HFF-Myc (cell line): ENCODE measurements around the gene CORO2A.
"Not testable (repeated sequence)": the region's sequence is repeated elsewhere in the genome, so short reads cannot be mapped to it uniquely, and the experiment has no call there.

Experiments
- DNase-seq: peaks from one replicate; pipeline ENCODE4 v3.0.0-alpha.2; 2011; ENCODE audit warnings: low read depth; ENCODE audit errors: extremely low read depth
- H3K4me3 ChIP-seq: replicated peaks from 2 replicates; pipeline ENCODE4 v1.5.1; 2011; ENCODE audit warnings: low read depth, mild to moderate bottlenecking, control low read depth, low read length
- TF ChIP-seq, protein P1 (sequence below): IDR thresholded peaks from 2 replicates; pipeline ENCODE4 v1.5.1; 2012; ENCODE audit warnings: mild to moderate bottlenecking, low read depth, low read length, control low read depth; ENCODE audit errors: missing control alignments

The CORO2A gene

DNA sequence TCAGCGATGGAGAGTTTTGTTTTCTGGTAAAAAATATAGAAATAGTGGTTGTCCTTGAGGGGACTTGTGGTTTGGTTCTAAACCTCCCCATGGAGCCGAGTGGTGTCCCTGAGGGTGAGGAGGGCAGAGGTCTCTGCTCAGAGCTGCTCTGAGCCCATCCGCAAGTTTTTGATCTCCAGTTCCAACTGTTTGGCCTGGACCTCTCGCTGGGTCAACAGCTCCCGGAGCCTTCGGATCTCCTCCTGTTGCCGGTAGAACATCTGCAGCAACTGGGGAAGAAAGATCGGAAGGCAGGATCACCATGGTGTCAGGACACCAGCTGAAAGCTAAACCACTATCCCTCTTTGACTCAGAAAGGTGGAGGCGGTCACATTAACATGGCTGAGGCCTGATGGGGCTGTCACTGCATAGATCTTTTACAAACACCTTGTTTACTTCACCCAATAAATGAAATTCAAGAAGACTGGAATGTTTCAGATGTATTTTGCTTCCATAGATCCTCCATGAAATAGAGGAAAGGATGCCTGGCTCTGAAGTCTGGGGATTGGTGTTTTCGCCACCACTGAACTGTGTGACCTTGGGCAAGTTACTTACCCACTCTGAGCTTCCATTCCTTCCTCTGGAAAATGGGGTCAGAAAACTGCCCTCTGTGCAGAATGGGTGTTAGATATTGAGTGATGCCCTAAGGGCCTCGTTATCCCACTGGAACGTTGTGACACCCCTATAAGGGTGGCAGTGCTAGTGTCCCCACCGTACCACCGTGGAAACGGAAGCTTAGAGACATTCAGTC lies 67.6 kb downstream of the CORO2A start:
- TF ChIP-seq, protein P1, sequence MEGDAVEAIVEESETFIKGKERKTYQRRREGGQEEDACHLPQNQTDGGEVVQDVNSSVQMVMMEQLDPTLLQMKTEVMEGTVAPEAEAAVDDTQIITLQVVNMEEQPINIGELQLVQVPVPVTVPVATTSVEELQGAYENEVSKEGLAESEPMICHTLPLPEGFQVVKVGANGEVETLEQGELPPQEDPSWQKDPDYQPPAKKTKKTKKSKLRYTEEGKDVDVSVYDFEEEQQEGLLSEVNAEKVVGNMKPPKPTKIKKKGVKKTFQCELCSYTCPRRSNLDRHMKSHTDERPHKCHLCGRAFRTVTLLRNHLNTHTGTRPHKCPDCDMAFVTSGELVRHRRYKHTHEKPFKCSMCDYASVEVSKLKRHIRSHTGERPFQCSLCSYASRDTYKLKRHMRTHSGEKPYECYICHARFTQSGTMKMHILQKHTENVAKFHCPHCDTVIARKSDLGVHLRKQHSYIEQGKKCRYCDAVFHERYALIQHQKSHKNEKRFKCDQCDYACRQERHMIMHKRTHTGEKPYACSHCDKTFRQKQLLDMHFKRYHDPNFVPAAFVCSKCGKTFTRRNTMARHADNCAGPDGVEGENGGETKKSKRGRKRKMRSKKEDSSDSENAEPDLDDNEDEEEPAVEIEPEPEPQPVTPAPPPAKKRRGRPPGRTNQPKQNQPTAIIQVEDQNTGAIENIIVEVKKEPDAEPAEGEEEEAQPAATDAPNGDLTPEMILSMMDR = no peak
- no peak for DNase-seq
- H3K4me3 ChIP-seq = no peak overlapping the region

DNA sequence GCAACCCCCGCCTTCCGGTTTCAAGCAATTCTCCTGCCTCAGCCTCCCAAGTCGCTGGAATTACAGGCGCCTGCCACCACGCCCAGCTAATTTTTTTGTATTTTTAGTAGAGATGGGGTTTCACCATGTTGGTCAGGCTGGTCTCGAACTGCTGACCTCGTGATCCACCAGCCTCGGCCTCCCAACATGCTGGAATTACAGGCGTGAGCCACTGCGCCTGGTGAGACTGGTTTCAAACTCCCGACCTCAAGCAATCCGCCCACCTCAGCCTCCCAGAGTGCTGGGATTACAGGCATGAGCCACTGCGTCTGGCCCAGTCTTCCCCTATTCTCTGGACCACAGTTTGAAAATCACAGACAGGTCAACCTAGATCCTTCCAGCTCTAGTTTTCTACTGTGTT lies 68.3 kb downstream of the CORO2A start:
- not testable (repeated sequence) for DNase-seq, H3K4me3 ChIP-seq

DNA sequence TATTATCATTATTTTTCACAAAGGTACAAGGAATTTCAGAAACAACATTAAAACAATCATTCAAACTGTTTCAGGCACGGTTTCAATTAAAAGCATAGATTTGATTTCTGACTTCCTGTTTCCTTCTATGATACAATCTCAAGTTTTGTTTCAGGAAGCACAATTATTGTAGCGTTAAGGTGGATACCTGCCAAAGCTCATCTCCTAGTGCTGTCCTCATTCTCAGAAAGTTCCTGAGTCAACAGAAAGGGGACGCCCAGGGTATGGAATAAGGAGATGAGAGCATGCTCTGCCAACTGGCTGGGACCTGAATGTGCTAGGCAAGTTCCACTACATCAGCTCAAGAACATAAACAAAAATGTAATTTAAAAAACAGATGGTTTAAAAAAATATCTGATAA lies 71.4 kb downstream of the CORO2A start:
- no peak for DNase-seq
- TF ChIP-seq, protein P1 = no peak

DNA sequence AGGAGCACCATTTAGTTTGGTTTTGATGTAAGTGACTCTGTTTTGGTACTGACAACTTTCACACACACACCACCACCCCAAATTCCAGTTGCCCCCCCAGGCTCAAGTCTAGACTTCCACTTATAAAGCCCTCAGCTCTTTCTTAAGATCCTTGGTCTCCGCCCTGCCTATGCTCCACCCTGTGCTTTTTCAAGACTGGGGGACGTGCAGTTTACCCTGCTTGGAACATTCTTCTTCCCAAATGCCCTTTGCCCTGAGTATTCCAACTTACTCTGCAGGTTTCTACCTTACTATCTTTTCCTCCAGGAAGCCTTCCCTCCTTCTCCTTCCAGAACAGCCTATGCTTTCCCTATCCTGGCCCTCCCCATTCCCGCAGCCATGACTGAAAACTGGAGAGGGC lies 72.0 kb downstream of the CORO2A start:
- no peak for DNase-seq
- H3K4me3 ChIP-seq = no peak overlapping the region
- TF ChIP-seq, protein P1 = no peak

More for the DNA sequence above, 71.4 kb downstream of the CORO2A start:
- H3K4me3 ChIP-seq = no peak overlapping the region

DNA sequence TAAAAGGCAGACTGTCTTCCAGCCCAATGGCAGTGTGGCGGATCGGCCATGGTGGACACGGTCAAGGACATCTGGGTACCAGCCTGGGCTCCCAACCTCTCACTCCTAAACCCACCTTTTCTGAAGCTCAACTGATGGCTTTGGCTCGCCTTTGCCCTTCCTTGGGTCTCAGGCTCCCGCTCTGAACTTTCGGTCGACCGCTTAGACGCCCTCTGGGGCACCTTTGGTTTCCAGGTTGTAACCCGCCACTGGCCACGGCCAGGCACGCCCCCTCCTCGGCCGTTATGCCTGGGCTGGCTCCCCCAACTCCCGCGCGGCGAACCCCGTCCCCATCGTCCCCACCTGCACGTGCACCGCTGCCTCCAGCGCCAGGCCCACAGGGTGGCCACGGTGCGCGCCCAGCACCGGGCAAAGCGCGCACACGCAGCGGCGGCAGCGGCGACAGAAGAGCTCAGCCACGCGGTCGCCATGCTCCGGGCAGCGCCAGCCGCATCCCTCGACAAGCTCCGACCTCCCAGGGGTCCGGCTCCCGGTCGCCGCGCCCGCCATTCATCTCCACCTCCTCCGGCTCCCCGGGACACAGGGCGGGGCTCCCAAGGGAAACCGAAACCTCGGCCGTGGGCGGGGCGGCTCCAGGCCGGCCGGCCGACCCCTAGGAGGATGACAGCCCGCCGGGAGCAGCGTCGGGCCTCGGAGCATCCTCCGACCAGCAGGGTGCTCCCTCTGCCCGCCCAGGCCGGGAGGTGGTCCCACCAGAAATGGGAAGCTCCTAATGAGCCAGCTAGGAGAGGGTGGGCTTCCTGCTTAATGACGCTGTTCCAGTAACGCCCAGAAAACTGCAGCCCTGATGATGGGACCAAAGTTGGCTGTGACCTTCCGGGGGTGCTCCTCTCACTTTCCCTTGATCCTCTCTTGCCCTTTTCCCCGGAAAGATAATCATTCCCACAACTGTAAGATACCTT lies 73.5 kb downstream of the CORO2A start, which contains the start of gene TRIM14:
Gene TRIM14 (minus strand): TSS at position 583 of the 962 bp plus-strand sequence. CDS start 34 bp downstream, at position 549.
- DNase-seq = peak; percentile 32
- TF ChIP-seq, protein P1 = peak; percentile 27

DNA sequence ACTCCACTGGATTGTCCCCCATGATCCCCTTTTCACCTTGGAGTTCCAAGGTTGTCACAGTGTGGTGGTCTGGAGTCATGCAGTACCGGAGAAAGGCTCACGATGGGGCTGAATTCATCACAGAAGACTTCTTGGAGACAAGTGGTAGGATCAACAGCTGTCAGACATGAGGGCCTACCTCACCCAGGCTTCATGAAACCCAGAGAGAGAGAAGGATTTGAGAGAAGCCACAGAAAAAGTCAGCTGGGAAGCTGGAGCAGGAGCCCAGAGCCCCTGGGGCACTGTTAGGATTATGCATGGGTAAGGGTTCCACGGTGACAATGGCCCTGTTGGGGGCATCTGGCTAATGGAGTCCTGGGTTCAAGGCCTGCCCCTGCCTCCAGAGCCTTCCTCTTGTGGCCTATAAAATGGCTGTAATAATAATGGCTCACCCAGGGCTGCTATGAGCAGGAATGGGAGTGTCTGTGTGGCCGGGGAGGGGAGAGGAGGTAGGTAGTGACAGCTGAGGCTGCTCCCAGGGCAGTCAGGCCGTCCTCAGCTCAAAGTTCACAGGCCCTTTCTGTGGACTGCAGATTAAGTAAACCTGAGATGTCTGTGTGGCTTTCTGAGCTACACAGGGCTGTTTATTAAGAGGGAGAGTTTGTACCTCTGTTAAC lies 74.3 kb downstream of the CORO2A start:
- H3K4me3 ChIP-seq = peak overlapping the region; percentile 82
- peak; percentile 45 for DNase-seq

More for the DNA sequence above, 73.5 kb downstream of the CORO2A start, which contains the start of gene TRIM14:
- H3K4me3 ChIP-seq = peak within 1 kb of the TSS; percentile 82

DNA sequence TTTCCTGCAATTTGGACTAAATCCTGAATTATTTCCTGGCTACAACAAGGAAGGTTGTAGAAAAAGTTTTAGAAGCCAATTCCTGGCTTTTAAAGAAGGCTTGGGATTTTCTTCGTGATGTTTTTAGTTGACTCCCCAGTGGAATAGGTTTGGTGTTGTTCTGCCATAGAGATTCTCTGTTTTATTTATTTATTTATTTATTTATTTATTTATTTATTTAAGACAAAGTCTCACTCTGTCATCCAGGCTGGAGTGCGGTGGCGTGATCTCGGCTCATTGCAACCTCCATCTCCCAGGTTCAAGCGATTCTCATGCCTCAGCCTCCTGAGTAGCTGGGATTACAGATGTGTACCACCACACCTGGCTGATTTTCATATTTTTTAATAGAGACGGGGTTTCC lies 75.3 kb downstream of the CORO2A start:
- peak overlapping the region; percentile 82; the same call in 1 of the 2 replicates for H3K4me3 ChIP-seq
- not testable (repeated sequence) for DNase-seq

More for the DNA sequence above, 74.3 kb downstream of the CORO2A start:
- TF ChIP-seq, protein P1 = peak; percentile 36
